Heart left ventricle (tissue), 16 donors: ENCODE measurements around the gene GTF2B. TPM values are rescaled to one million over a fixed set of nuclear protein-coding genes. Genes with fewer than 3 reads are reported as not detected.

ENCODE experiments used
- ATAC-seq, 4 donors: fragments of 200-7000 bp; cut with Tn5 transposase; one replicate each; pipeline ENCODE4 v1.9.1; 2020 to 2022; ENCODE audit warnings: moderate library complexity in 4 of 4, mild to moderate bottlenecking in 3 of 4, moderate number of reproducible peaks in 1 of 4
- DNase-seq, 5 donors: peaks; one replicate each; pipeline ENCODE4 v3.0.0-alpha.2; 2020
- H3K27ac ChIP-seq, 12 donors: fragments of 200-600 bp; sonication (generic) in 4 of 12; one replicate each; pipeline versions ENCODE4 v1.5.0 to v1.8.0; 2016 to 2022; ENCODE audit warnings: mild to moderate bottlenecking in 2 of 12
- H3K27me3 ChIP-seq, 9 donors: fragments of 200-600 bp; sonication (generic) in 2 of 9; one replicate each; pipeline versions ENCODE4 v1.5.1 to v1.8.0; 2016 to 2022; ENCODE audit warnings: mild to moderate bottlenecking in 3 of 9
- H3K36me3 ChIP-seq, 9 donors: fragments of 200-600 bp; sonication (generic) in 2 of 9; one replicate each; pipeline versions ENCODE4 v1.5.0 to v1.8.0; 2018 to 2022; ENCODE audit warnings: mild to moderate bottlenecking in 2 of 9
- H3K4me1 ChIP-seq, 12 donors: fragments of 200-600 bp; sonication (generic) in 4 of 12; one replicate each; pipeline versions ENCODE4 v1.5.0 to v1.8.0; 2016 to 2022; ENCODE audit warnings: mild to moderate bottlenecking in 3 of 12
- H3K4me3 ChIP-seq, 12 donors: fragments of 200-600 bp; sonication (generic) in 4 of 12; one replicate each; pipeline versions ENCODE4 v1.5.0 to v1.8.0; 2017 to 2022; ENCODE audit warnings: mild to moderate bottlenecking in 9 of 12, moderate library complexity in 4 of 12
- H3K9me3 ChIP-seq, 12 donors: fragments of 200-600 bp; sonication (generic) in 4 of 12; one replicate each; pipeline versions ENCODE4 v1.5.0 to v1.8.0; 2016 to 2022; ENCODE audit warnings: mild to moderate bottlenecking in 1 of 12
- CTCF ChIP-seq, 12 donors: fragments of 200-600 bp; sonication (generic) in 4 of 12; IDR thresholded peaks; one replicate each; pipeline versions ENCODE4 v1.5.0 to v1.8.0; 2018 to 2022; ENCODE audit warnings: antibody characterized with exemption in 12 of 12, mild to moderate bottlenecking in 5 of 12
- POLR2A ChIP-seq, 2 donors: fragments of 450-650 bp; IDR thresholded peaks; one replicate each; pipeline ENCODE4 v1.6.1; 2017; ENCODE audit warnings: antibody characterized with exemption in 2 of 2, mild to moderate bottlenecking in 2 of 2, moderate library complexity in 2 of 2
- WGBS, 4 donors: extraction: QIAGEN DNeasy Blood & Tissue Kit in 2 of 4; methylation state at CpG; one replicate each; pipeline versions ENCODE4 v1.1.5 to v1.1.7; 2013 to 2018; 5-methylcytosine and 5-hydroxymethylcytosine counted together
- intact Hi-C, 10 donors: fragments of 100-400 bp; cut with DNase I; formaldehyde crosslinking; loops; one replicate each; pipeline versions ENCODE4 v1.11.1 to v1.14.2; 2022
- polyA plus RNA-seq, 2 donors: library from polyadenylated mRNA; stranded (reverse); fragments of 200-250 nt; gene quantifications; one replicate each; pipeline ENCODE4 v1.2.3, GENCODE V29; 2013
- total RNA-seq, 9 donors: library from RNA; depleted of rRNA in 2 of 9; stranded (reverse); fragments of >200 nt in 2 of 9; fragmentation: NEBNext Ultra II Directional in 3 of 9; extraction: Animal tissue kit (Norgen Biotek cat#: 25700) in 3 of 9; gene quantifications; one replicate each; pipeline versions ENCODE4 v1.1.0 to v1.2.4, GENCODE V29; 2016 to 2023
- donor health status: ischemic (EF 13 %, LVEDD 7.1; RV severe dilation, severe dysfunction).
- donor health status: healthy with polysubstance abuse.
- donor health status: DM: no; HTN: yes; CAD: no.
- donor health status: DM: no; HTN: no; CAD: no.
- donor health status: ischemic (EF 25% LVEDD 6.9; RV normal size, moderate dysfunction).
- donor health status: ischemic (EF 25% LVEDD 5.7; RV mildly dilated, moderate dysfunction).
- donor health status: healthy.
- donor health status: DM: yes; HTN: yes; CAD: no.
- donor health status: ischemic (EF 35%, LVEDD 5.7; RV mildly dilated, moderate dysfunction).
- donor health status: nonischemic (EF 11% LVEDD 7.7; RV severe dilation, severe dysfunction).
- donor health status: DM: yes; HTN: yes; CAD: no.
- donor health status: PGD.
- donor health status: ischemic (EF 29% LVEDD 5.4; RV normal size, mild dysfunction).
- donor health status: nonischemic (EF 23%, LVEDD 6.1; RV moderate dilation, normal function).

The GTF2B gene
- total and polyA plus RNA-seq, 11 donors, result 8.3 to 18.9 (median 12.5) TPM

DNA sequence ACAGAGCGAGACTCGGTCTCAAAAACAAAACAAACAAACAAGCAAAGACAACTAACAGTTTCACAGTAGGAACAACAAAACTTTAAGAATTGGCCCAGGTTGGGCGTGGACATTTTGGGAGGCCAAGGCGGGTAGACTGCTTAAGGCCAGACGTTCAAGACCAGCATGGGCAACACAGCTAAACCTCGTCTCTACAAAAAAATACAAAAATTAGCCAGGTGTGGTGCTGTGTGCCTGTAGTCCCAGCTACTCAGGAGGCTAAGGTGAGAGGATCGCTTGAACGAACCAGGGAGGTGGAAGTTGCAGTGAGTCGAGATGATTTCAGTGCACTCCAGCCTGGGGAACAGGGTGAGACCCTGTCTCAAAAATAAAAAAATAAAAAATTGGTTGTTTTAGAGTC lies 13.5 kb downstream of the GTF2B start:
- TF ChIP-seq CTCF (IDR thresholded peaks at IDR 0.05) (no peak), POLR2A (IDR thresholded peaks at IDR 0.05) (no peak)
- no peaks in the 10 kb centered on the region for H3K27me3 ChIP-seq
- intact Hi-C loops, result loop anchor here in 9 of 10 donors (2.0 to 10.0 kb wide), 5 partner anchors 76 to 693 kb away; partner anchors contain the start of gene PKN2 (in 1 of the 9)
- 81 to 84% (median 82%) methylated on average over 9 of the region's 9 CpGs for WGBS, 4 donors
- ATAC-seq, result no peak
- no peak overlapping the region for H3K27ac ChIP-seq
- no peaks in the 10 kb centered on the region for H3K9me3 ChIP-seq
- peaks cover 0 to 53% (median 34%) of the 10 kb centered on the region in 9 donors for H3K36me3 ChIP-seq
- H3K4me3 ChIP-seq, result no peak overlapping the region
- no peak for DNase-seq
- H3K4me1 ChIP-seq, result peaks cover 0 to 56% (median 17%) of the 10 kb centered on the region in 12 donors

GRCh38 chr1:88877382-88877825 lies 14.0 kb downstream of the GTF2B start:
- no peak for ATAC-seq
- DNase-seq, result no peak
- no peak for TF ChIP-seq POLR2A (IDR thresholded peaks at IDR 0.05)
- peak; percentile 45 to 76 (median 64) for TF ChIP-seq CTCF (IDR thresholded peaks at IDR 0.05)
- H3K9me3 ChIP-seq, result no peaks in the 10 kb centered on the region
- H3K36me3 ChIP-seq, result peaks cover 0 to 53% (median 29%) of the 10 kb centered on the region in 9 donors
- intact Hi-C loops, result loop anchor here in 9 of 10 donors (2.0 to 10.0 kb wide), 5 partner anchors 75 to 693 kb away; partner anchors contain the start of gene PKN2 (in 1 of the 9)
- WGBS, 4 donors, result 40 to 43% (median 41%) methylated on average over 6 of the region's 6 CpGs
- H3K4me3 ChIP-seq, result no peak overlapping the region
- no peak overlapping the region for H3K27ac ChIP-seq
- peaks cover 0 to 51% (median 16%) of the 10 kb centered on the region in 12 donors for H3K4me1 ChIP-seq
- no peaks in the 10 kb centered on the region for H3K27me3 ChIP-seq

GRCh38 chr1:88876573-88877365 lies 14.6 kb downstream of the GTF2B start:
- no peaks in the 10 kb centered on the region for H3K27me3 ChIP-seq
- intact Hi-C loops, result loop anchor here in 9 of 10 donors (2.0 to 10.0 kb wide), 5 partner anchors 74 to 692 kb away; partner anchors contain the start of gene PKN2 (in 1 of the 9)
- TF ChIP-seq POLR2A (IDR thresholded peaks at IDR 0.05) (no peak), CTCF (IDR thresholded peaks at IDR 0.05) (no peak)
- DNase-seq (no peak), ATAC-seq (no peak)
- no peak overlapping the region for H3K27ac ChIP-seq
- no peak overlapping the region for H3K4me3 ChIP-seq
- peaks cover 0 to 47% (median 23%) of the 10 kb centered on the region in 9 donors for H3K36me3 ChIP-seq
- H3K4me1 ChIP-seq, result peaks cover 0 to 48% (median 16%) of the 10 kb centered on the region in 12 donors
- H3K9me3 ChIP-seq, result no peaks in the 10 kb centered on the region
- 69 to 75% (median 71%) methylated on average over 5 of the region's 5 CpGs for WGBS, 4 donors

DNA sequence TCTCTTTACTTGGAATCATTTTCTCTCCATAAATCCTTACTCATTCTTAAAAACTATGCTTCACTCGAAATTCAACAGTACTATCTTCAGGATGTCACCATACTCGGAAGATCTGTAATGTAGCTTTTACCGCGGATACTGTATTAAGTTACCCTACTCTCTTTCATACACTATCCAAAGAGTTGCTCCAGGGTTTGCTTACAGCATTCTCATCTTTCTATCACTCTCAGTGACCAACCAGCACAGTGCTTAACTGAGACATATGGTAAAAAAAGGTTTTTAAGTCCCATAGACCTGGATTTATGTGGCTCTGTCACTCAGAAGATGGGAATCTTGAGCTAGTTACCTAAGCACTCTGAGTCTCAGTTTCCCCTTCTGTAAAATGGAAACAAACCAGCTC lies 15.8 kb downstream of the GTF2B start:
- Histone ChIP-seq H3K27me3 (no peaks in the 10 kb centered on the region), H3K9me3 (no peaks in the 10 kb centered on the region), H3K4me3 (no peak overlapping the region), H3K27ac (no peak overlapping the region), H3K4me1 (peaks cover 0 to 44% (median 16%) of the 10 kb centered on the region in 12 donors), H3K36me3 (peaks cover 0 to 36% (median 12%) of the 10 kb centered on the region in 9 donors)
- no peak for ATAC-seq
- intact Hi-C loops, result loop anchor here in 9 of 10 donors (5.0 to 10.0 kb wide), 4 partner anchors 73 to 691 kb away; partner anchors contain the start of gene PKN2 (in 1 of the 9)
- TF ChIP-seq POLR2A (IDR thresholded peaks at IDR 0.05) (no peak), CTCF (IDR thresholded peaks at IDR 0.05) (no peak)
- DNase-seq, result no peak
- WGBS, 4 donors, result 86 to 90% (median 88%) methylated on average over 4 of the region's 4 CpGs
